AG10803 (cell line): ENCODE data around the gene EPO.

ENCODE experiments used
- DNase-seq: peaks from one replicate; pipeline ENCODE4 v3.0.0; 2010; ENCODE audit warnings: low read depth
- H3K4me3 ChIP-seq: 2 replicates; pipeline ENCODE4 v1.5.1; 2011; ENCODE audit warnings: mild to moderate bottlenecking, low read length, control low read depth
- TF ChIP-seq, protein P1 (sequence below): conservative IDR thresholded peaks from 2 replicates; pipeline ENCODE4 v1.5.1; 2011; ENCODE audit warnings: mild to moderate bottlenecking, low read length, control low read depth, inconsistent platforms

Gene EPO

DNA sequence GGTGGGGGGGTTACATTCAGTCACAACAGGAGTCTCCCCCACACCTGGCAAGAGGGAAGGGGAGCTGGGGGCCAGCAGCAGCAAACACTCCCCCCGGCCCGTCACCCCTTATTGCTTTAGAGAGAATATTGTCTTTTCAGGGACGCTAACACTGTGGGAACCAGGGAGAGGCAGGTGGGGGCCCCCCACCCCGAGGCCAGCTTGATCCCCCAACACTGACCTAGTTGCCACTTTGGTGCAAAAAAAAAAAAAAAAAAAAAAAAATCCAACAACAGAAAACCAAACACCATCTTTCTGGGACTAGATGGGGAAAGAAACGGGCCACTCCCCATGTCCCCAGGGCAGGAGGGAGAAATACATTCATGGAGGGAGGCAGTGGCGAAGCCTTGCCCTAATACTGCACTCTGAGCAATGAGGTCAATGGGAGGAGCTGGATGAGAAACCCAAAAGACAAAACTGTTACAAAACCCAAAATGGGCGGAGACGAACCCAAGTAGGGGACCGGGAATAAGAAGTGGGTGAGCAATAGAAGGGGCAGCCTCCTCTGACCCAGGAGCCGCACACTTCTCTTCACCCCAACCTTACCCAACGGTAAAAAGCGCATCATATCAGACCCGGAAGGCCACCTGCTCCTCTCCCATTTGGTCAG is 40.2 kb upstream of the EPO start:
- peak; percentile 38 for DNase-seq
- H3K4me3 ChIP-seq: no peak overlapping the region
- TF ChIP-seq, protein P1, sequence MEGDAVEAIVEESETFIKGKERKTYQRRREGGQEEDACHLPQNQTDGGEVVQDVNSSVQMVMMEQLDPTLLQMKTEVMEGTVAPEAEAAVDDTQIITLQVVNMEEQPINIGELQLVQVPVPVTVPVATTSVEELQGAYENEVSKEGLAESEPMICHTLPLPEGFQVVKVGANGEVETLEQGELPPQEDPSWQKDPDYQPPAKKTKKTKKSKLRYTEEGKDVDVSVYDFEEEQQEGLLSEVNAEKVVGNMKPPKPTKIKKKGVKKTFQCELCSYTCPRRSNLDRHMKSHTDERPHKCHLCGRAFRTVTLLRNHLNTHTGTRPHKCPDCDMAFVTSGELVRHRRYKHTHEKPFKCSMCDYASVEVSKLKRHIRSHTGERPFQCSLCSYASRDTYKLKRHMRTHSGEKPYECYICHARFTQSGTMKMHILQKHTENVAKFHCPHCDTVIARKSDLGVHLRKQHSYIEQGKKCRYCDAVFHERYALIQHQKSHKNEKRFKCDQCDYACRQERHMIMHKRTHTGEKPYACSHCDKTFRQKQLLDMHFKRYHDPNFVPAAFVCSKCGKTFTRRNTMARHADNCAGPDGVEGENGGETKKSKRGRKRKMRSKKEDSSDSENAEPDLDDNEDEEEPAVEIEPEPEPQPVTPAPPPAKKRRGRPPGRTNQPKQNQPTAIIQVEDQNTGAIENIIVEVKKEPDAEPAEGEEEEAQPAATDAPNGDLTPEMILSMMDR: no peak

GRCh38 chr7:100680576-100681271 is 39.5 kb upstream of the EPO start:
- no peak for DNase-seq
- TF ChIP-seq, protein P1: no peak
- H3K4me3 ChIP-seq: no peak overlapping the region

DNA sequence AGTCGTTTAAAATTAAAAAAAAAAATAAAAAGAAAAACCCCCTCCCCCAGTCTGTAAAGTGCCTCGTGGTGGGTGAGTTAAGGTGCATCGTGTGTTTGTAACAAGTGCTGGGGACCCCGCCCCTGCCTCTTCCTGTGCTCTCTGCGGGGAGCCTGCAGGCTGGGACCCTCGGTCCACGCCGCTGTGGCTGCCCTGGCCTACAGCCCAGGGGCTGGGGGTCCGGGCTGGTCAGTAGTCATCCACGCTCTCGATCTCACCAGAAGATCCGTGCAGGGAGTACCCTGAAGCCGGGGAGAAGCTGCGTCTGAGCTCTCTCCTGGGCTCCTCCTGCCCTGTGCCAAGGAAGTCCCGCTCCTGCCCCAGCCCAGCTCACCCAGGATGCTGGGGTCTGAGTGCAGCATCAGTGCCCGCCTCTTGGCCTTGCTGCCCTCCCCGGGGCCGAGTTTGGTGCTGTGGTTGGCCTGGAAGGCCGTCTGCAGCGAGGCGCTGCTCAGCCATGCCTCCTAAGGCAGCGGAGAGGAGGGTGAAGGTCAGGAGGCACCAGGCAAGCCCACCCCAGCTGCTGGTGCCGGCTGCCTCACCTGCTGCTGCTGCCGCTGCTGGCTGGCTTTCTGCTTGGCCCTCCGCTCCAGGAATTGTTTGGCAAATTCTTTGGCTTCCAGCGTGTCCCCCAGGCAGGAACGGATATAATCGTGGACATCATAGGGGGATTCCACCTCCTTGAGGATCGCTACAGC is 38.6 kb upstream of the EPO start:
- no peak overlapping the region for H3K4me3 ChIP-seq
- no peak for DNase-seq

DNA sequence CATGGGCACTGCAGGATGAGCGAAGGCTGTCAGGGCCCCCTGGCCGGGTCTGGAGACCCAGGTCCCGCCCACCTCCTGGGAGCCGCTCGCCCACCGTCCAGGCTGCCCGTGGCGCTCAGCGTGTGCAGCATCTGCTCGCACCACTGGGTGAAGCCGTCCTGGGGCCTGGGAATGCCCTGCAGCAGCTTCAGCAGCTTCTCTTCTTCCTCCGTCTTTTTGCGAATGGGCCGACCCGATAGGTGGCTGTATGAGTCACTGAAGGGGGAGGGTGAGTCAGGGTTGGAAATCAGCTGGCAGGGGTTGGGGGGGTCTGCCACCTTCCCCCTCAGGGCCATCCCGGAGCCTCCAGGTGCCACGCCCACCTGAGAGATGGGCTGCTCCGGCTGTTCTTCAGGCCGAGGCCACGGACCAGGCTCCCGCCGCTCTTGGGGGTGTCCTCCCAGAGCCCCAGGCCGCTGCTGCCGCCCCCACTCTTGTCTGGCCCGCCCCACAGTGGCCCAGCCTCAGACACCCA is 38.0 kb upstream of the EPO start:
- no peak overlapping the region for H3K4me3 ChIP-seq
- TF ChIP-seq, protein P1: no peak
- no peak for DNase-seq

More for the DNA sequence above, 38.6 kb upstream of the EPO start:
- TF ChIP-seq, protein P1: no peak

- no peak for DNase-seq
- TF ChIP-seq, protein P1: no peak
- H3K4me3 ChIP-seq: no peak overlapping the region
Observed at GRCh38 chr7:100682991-100683658, 37.1 kb upstream of the EPO start.

DNA sequence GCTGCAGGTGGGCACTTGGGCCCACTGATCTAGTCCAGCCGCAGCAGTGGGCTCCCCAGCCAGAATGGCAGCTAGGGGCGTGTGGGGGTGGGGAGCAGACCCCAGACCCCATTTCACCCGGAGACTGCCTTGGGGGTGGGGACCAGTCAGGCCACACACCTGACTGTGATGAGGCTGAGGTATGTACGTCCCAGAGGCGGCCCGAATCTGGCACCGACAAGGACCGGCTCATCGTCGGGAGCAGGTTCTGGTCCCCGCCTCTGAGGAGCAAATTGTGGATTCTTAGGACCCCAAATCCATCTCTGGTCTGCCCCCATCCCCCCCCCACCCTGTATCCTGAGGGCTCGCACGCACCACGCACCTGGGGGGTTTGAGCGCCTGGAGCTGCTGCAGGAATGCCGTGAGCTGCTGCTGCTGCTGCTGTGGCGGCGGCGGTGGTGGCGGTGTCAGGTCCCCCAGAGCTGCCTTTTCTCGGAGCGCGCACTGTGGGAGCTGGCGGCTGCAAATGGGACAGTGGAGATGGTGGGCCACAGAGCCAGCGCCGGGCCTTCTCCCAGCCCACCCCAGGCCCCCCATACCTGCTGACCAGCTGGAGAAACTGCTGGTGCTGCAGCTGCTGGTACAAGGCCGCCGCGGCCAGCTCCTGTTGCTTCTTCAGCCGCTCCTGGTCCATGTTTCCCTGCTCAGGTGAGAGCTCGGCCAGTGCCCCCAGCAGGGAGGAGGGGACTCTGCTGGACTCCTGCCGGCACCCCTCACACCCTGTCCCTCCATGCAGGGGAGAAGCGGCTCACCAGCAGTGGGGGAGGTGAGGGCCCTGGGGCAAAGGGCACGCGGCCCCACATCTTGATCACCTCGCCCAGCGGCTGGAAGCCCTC is 36.4 kb upstream of the EPO start:
- TF ChIP-seq, protein P1: no peak
- DNase-seq: no peak
- no peak overlapping the region for H3K4me3 ChIP-seq
